ENCODE results near the gene NCAM1. TPM values are rescaled to one million over a fixed set of nuclear protein-coding genes. Genes with fewer than 3 reads are reported as not detected.

Gene NCAM1
- total RNA-seq, 1 experiment from 2014 or later: 0.22 TPM

- intact Hi-C loops (cut with micrococcal nuclease): no loop called here
- Histone ChIP-seq H3K9me3 (ENCODE audit: control insufficient read depth in 1 of 2, insufficient read depth in 1 of 2, low read depth in 1 of 2, low read length in 2 of 2) (no peaks in the 10 kb centered on the region), H3K36me3 (ENCODE audit: control insufficient read depth in 1 of 2, insufficient read depth in 2 of 2, low read length in 2 of 2) (no peaks in the 10 kb centered on the region), H3K27ac (ENCODE audit: low read depth, low read length) (no peak overlapping the region), H3K27me3 (ENCODE audit: insufficient read depth, low read length) (peaks cover 78% of the 10 kb centered on the region), H4K20me1 (ENCODE audit: insufficient read depth) (no peaks in the 10 kb centered on the region), H3K4me1 (ENCODE audit: control insufficient read depth in 1 of 2, insufficient read depth in 2 of 2, low read length in 2 of 2) (no peaks in the 10 kb centered on the region), H3K4me3 (replicated peaks in 1 of 2; ENCODE audit: low read depth in 1 of 2, low read length in 2 of 2) (no peak overlapping the region), H3K9ac (ENCODE audit: low read length) (no peak overlapping the region), H3K79me2 (ENCODE audit: insufficient read depth, low read length) (no peaks in the 10 kb centered on the region), H2AFZ (ENCODE audit: low read depth, low read length, poor library complexity, severe bottlenecking) (no peak overlapping the region), H3K4me2 (ENCODE audit: low read length) (no peak overlapping the region), H3K9me2 (ENCODE audit: insufficient read depth) (no peaks in the 10 kb centered on the region)
- no TSS peak for BruUV-seq (replicated peaks)
- ATAC-seq (no peak), DNase-seq (ENCODE audit: low read depth, low spot score) (no peak)
- ChIA-PET POLR2A (no interaction called here), RAD21 (ENCODE audit: low non-redundant PET in 1 of 2, low total read pairs in 2 of 2, uncharacterized antibody in 2 of 2, unreplicated experiment in 2 of 2) (no interaction called here), CTCF (no interaction called here)
- TF ChIP-seq EZH2 (IDR thresholded peaks at IDR 0.05) (no peak), EGR1 (IDR thresholded peaks at IDR 0.05; ENCODE audit: low read depth) (no peak), RAD21 (IDR thresholded peaks at IDR 0.05; ENCODE audit: low read depth) (no peak), EZH2phosphoT487 (IDR thresholded peaks at IDR 0.05; ENCODE audit: borderline replicate concordance) (no peak), CEBPB (IDR thresholded peaks at IDR 0.05; ENCODE audit: low read depth) (no peak), ZFX (IDR thresholded peaks at IDR 0.05) (no peak)
Observed at GRCh38 chr11:113237261-113237660, 276.0 kb downstream of the NCAM1 start.

DNA sequence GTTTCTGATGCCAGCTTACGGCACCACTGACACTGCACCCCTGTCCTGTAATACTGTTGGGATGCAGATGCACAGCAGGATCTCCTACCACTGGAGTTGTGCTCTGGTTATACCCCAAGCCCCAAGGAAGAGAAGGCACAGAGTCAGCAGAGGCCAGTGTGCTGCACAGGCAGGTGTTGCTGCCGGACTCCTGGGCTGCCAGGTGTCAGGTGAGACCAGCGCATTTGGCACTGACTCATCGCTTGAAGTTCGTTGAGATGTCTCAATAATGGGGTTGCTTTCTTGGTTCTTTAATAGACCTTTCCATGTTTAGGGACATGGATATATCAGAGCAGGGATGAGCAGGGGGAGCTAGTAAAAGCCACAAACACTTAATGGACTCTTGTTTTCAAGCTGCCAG is 277.5 kb downstream of the NCAM1 start:
- no TSS peak for BruUV-seq (replicated peaks)
- Histone ChIP-seq H3K36me3 (ENCODE audit: control insufficient read depth in 1 of 2, insufficient read depth in 2 of 2, low read length in 2 of 2) (no peaks in the 10 kb centered on the region), H3K4me1 (ENCODE audit: control insufficient read depth in 1 of 2, insufficient read depth in 2 of 2, low read length in 2 of 2) (no peaks in the 10 kb centered on the region), H3K27me3 (ENCODE audit: insufficient read depth, low read length) (peaks cover 77% of the 10 kb centered on the region), H3K4me3 (replicated peaks in 1 of 2; ENCODE audit: low read depth in 1 of 2, low read length in 2 of 2) (no peak overlapping the region), H3K4me2 (ENCODE audit: low read length) (no peak overlapping the region), H4K20me1 (ENCODE audit: insufficient read depth) (no peaks in the 10 kb centered on the region), H3K27ac (ENCODE audit: low read depth, low read length) (no peak overlapping the region), H3K79me2 (ENCODE audit: insufficient read depth, low read length) (no peaks in the 10 kb centered on the region), H3K9me3 (ENCODE audit: control insufficient read depth in 1 of 2, insufficient read depth in 1 of 2, low read depth in 1 of 2, low read length in 2 of 2) (no peaks in the 10 kb centered on the region), H3K9ac (ENCODE audit: low read length) (no peak overlapping the region), H3K9me2 (ENCODE audit: insufficient read depth) (no peaks in the 10 kb centered on the region), H2AFZ (ENCODE audit: low read depth, low read length, poor library complexity, severe bottlenecking) (no peak overlapping the region)
- POLR2A ChIA-PET: no interaction called here
- DNase-seq (ENCODE audit: low read depth, low spot score): no peak
- TF ChIP-seq, protein P1, sequence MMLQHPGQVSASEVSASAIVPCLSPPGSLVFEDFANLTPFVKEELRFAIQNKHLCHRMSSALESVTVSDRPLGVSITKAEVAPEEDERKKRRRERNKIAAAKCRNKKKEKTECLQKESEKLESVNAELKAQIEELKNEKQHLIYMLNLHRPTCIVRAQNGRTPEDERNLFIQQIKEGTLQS (IDR thresholded peaks at IDR 0.05): no peak
- ATAC-seq: no peak
- CTCF ChIA-PET: no interaction called here
- intact Hi-C loops (cut with micrococcal nuclease): no loop called here
- RAD21 ChIA-PET (ENCODE audit: low non-redundant PET in 1 of 2, low total read pairs in 2 of 2, uncharacterized antibody in 2 of 2, unreplicated experiment in 2 of 2): no interaction called here
